ENCODE results near the gene MYO18A. TPM values are rescaled to one million over a fixed set of nuclear protein-coding genes. Genes with fewer than 3 reads are reported as not detected.

MYO18A gene
- total RNA-seq, 1 donor from 2014 or later = 465 TPM

- Mint-ChIP-seq H3K36me3 (ENCODE audit: unreplicated experiment) (no peaks in the 10 kb centered on the region), H3K4me1 (ENCODE audit: low read depth, unreplicated experiment) (peaks cover 37% of the 10 kb centered on the region), H3K27ac (ENCODE audit: unreplicated experiment) (no peak overlapping the region), H3K4me3 (ENCODE audit: unreplicated experiment) (no peak overlapping the region), H3K9me3 (ENCODE audit: unreplicated experiment) (peaks cover 13% of the 10 kb centered on the region), H3K27me3 (ENCODE audit: unreplicated experiment) (peaks cover 11% of the 10 kb centered on the region)
- DNase-seq = no peak
- TF ChIP-seq, protein P1, sequence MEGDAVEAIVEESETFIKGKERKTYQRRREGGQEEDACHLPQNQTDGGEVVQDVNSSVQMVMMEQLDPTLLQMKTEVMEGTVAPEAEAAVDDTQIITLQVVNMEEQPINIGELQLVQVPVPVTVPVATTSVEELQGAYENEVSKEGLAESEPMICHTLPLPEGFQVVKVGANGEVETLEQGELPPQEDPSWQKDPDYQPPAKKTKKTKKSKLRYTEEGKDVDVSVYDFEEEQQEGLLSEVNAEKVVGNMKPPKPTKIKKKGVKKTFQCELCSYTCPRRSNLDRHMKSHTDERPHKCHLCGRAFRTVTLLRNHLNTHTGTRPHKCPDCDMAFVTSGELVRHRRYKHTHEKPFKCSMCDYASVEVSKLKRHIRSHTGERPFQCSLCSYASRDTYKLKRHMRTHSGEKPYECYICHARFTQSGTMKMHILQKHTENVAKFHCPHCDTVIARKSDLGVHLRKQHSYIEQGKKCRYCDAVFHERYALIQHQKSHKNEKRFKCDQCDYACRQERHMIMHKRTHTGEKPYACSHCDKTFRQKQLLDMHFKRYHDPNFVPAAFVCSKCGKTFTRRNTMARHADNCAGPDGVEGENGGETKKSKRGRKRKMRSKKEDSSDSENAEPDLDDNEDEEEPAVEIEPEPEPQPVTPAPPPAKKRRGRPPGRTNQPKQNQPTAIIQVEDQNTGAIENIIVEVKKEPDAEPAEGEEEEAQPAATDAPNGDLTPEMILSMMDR (IDR thresholded peaks at IDR 0.05; ENCODE audit: partially characterized antibody, unreplicated experiment) = no peak
These were observed 14.2 kb downstream of the MYO18A start for GRCh38 chr17:29165800-29166506.

DNA sequence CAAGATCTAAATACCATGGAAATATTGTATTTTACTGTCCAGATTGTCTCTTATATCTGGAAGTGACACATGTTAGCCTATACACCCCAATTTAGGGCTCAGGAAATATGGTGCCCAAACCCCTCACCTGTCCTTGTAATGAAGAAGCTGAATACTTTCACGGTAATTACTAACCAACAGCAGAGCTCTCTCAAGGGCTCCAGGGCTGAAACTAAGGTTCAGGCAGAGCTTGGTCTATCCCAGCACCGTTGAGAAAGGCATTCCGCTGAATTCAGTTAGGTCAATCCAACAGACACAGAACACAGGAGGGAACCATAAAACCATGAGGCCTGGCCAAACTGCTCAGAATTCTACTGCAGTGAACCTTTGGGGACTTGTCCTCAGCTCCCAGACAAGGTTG lies 14.9 kb downstream of the MYO18A start:
- H3K36me3 Mint-ChIP-seq (ENCODE audit: unreplicated experiment) = no peaks in the 10 kb centered on the region

GRCh38 chr17:29163563-29163962 lies 16.6 kb downstream of the MYO18A start:
- no peaks in the 10 kb centered on the region for H3K36me3 Mint-ChIP-seq (ENCODE audit: unreplicated experiment)
- H3K27ac Mint-ChIP-seq (ENCODE audit: unreplicated experiment) = peak overlapping the region; percentile 70
- H3K4me1 Mint-ChIP-seq (ENCODE audit: low read depth, unreplicated experiment) = peaks cover 54% of the 10 kb centered on the region
- no peak for DNase-seq
- H3K27me3 Mint-ChIP-seq (ENCODE audit: unreplicated experiment) = peaks cover 13% of the 10 kb centered on the region
- peak overlapping the region; percentile 38 for H3K4me3 Mint-ChIP-seq (ENCODE audit: unreplicated experiment)
- TF ChIP-seq, protein P1 (IDR thresholded peaks at IDR 0.05; ENCODE audit: partially characterized antibody, unreplicated experiment) = no peak
- peaks cover 13% of the 10 kb centered on the region for H3K9me3 Mint-ChIP-seq (ENCODE audit: unreplicated experiment)

More for the DNA sequence above, 14.9 kb downstream of the MYO18A start:
- H3K27ac Mint-ChIP-seq (ENCODE audit: unreplicated experiment) = no peak overlapping the region
- TF ChIP-seq, protein P1 (IDR thresholded peaks at IDR 0.05; ENCODE audit: partially characterized antibody, unreplicated experiment) = no peak
- H3K4me1 Mint-ChIP-seq (ENCODE audit: low read depth, unreplicated experiment) = peaks cover 37% of the 10 kb centered on the region
- H3K27me3 Mint-ChIP-seq (ENCODE audit: unreplicated experiment) = peaks cover 11% of the 10 kb centered on the region
- peak overlapping the region; percentile 17 for H3K4me3 Mint-ChIP-seq (ENCODE audit: unreplicated experiment)
- peaks cover 13% of the 10 kb centered on the region for H3K9me3 Mint-ChIP-seq (ENCODE audit: unreplicated experiment)
- DNase-seq = no peak

DNA sequence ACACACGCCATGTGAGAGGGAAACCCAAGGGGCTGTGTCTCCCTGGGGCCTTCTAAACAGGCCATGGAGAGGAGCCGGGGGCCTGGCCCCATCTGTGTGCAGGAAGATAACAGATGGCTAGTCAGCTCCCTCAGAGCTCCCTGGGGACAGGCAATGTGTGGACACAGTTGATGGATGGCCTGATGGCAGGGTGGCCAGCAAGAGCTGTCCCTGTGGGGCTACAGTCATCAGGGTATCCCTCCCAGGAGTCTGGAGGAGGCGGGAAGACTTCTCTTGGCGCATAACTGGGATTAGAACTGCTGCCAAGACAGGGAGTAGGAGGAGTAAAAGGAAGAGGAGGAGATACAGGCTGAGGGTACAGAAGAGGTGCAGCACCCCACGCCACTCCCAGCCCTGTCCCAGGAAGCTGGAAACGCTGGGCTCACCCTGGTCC lies 17.3 kb downstream of the MYO18A start:
- H3K27me3 Mint-ChIP-seq (ENCODE audit: unreplicated experiment) = peaks cover 13% of the 10 kb centered on the region
- H3K9me3 Mint-ChIP-seq (ENCODE audit: unreplicated experiment) = peaks cover 15% of the 10 kb centered on the region
- H3K36me3 Mint-ChIP-seq (ENCODE audit: unreplicated experiment) = no peaks in the 10 kb centered on the region
- TF ChIP-seq, protein P1 (IDR thresholded peaks at IDR 0.05; ENCODE audit: partially characterized antibody, unreplicated experiment) = no peak
- DNase-seq = peak; percentile 50
- peak overlapping the region; percentile 54 for H3K4me3 Mint-ChIP-seq (ENCODE audit: unreplicated experiment)
- peak overlapping the region; percentile 53 for H3K27ac Mint-ChIP-seq (ENCODE audit: unreplicated experiment)
- H3K4me1 Mint-ChIP-seq (ENCODE audit: low read depth, unreplicated experiment) = peaks cover 55% of the 10 kb centered on the region

All from glutamatergic neuron (in vitro differentiated cells).